Frontal cortex (tissue), 4 donors: Measurements from ENCODE around the gene ZNF396. TPM values are rescaled to one million over a fixed set of nuclear protein-coding genes. Genes with fewer than 3 reads are reported as not detected.
A peak's percentile ranks its signal among the peaks of the same experiment; 100 is the strongest.

Experiments
- DNase-seq, 2 donors: peaks; one replicate each; pipeline ENCODE4 v3.0.0; 2012; ENCODE audit warnings: low spot score in 2 of 2
- FAIRE-seq: peaks from 2 replicates; lab custom pipeline; 2012; peaks lifted over from hg19 to GRCh38; lab: Jason Lieb, UNC
- total RNA-seq: library from RNA; depleted of rRNA; stranded (reverse); fragments of >200 nt; gene quantifications from one replicate; pipeline ENCODE4 v1.2.3, GENCODE V29; 2014
- donor health status: control.
- donor health status: control.
- donor health status: control.

Gene ZNF396
- total RNA-seq, 1 donor from 2014 or later, result 4.1 TPM

DNA sequence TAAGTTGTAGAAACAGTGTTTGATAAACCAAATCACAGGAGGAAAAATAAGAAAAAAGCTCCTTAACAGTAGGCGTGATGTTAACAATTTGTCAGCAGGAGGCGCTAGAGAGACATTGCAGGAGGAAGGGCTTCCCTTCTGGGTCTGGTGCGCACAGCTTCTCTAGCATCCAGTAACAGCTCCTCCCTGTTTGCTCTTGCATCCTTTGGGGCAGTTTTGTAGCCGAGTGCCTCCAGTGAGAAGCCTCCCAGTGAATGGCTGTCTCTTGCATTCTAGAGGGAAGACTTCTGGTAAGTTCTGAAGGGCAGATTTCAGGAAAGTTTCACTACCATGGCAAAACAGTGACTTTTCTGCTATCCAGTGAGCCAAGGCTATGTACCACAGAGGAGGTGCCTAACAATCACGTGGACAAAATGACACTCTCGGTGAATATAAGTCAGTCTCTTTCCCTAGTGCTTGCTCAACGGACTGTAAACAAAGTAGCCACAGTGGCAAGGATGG, 9.5 kb upstream of the ZNF396 start:
- DNase-seq (peak; percentile 41 to 48), FAIRE-seq (peak; percentile 10)

DNA sequence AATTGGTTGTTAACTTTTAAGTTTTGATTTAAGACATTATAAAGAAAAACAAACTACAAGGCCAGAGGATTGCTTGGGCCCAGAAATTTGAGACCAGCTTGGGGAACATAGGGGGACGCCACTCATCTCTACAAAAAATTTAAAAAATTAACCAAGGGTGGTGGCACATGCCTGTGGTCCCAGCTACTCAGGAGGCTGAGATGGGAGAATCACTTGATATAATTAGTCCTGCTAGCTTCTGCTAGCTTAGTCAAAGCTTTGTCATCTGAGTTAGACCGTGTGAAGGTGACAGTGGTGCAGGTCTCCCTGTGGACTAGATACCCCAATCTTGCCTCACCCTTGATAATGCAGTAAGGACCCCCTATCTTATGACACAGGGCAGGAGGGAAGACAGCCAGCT, 6.0 kb upstream of the ZNF396 start:
- DNase-seq, result no peak
- no peak for FAIRE-seq

DNA sequence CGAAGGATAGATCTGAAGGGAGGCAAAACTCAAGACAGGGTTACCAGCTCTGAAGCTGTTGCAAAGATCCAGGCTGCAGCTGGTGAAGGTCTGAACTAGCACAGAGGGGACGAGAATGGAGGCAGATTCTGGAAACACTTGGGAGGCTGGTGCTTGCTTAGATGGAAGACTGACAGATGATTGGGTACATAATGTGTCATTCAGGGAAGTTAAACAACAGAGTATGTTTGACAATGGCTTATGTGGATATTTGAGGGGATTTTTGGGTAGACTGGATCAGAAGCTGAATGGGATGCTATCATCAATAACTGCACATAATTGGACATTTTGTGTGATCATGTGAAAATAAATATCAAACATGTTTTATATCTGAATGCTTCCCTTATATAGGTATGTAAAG, 2.3 kb upstream of the ZNF396 start:
- DNase-seq, result no peak
- FAIRE-seq, result no peak

DNA sequence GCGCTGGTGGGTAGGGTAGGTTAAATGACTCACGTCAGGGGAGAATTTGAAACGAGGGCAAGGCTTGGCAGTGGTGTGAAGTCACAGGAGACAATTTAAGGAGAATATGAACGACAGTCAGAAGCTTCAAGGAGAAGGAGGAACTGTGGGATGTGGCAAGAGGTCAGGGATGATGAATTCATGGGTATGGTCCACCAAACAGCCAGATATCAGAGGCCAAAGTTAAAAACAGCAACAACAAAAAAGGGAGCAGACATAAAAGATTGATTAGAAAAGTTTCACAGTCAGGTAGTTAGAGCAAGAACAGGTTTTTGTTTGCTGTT, 1.4 kb upstream of the ZNF396 start:
- FAIRE-seq (no peak), DNase-seq (no peak)

DNA sequence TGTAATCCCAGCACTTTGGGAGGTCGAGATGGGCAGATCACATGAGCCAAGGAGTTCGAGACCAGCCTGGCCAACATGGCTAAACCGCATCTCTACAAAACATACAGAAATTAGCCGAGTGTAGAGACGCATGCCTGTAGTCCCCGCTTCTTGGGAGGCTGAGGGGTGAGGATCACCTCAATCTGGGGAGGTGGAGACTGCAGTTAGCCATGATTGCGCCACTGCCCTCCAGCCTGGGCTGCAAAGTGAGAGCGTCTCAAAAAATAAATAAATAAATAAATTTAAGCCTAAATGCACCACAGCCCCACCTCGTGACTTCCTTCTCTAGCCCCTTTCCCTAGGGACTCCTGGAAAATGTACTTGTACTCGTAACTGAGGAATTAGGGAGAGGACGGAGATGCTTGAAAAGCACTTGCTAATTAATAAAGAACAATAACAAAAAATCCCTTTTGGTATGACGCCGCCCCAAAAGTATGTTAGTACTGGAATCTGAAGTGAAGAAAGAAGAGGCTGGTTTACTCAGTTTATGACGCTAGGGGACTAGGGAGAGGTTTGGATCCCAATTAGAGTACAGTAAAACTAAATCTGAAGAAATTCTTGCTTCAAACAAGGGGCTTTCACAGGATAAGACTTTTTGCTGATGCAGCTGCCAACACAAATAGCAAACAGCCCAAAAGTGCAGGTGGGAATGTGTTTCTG, 887 bp upstream of the ZNF396 start:
- FAIRE-seq, result no peak

DNA sequence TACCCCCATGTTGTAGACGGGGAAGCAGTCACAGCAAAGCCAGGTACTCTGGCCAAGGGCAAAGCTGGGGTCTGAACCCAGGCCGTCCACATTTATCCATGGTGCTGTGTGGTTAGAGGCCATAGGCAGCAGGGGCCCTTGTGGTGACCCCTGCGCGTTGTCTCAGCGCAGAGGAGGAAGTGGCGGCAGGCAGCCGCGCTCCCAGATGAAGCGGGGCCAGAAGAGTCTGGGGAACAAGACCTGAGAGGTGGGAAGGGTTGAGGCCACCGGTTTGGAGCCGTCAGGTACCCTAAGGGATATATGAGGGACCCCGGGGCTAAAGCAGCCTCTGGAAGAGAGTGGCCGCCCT, 770 bp downstream of the ZNF396 start:
- FAIRE-seq (no peak), DNase-seq (peak in 1 of 2 donors; percentile 36)

More for the DNA sequence above, 887 bp upstream of the ZNF396 start:
- no peak for DNase-seq

DNA sequence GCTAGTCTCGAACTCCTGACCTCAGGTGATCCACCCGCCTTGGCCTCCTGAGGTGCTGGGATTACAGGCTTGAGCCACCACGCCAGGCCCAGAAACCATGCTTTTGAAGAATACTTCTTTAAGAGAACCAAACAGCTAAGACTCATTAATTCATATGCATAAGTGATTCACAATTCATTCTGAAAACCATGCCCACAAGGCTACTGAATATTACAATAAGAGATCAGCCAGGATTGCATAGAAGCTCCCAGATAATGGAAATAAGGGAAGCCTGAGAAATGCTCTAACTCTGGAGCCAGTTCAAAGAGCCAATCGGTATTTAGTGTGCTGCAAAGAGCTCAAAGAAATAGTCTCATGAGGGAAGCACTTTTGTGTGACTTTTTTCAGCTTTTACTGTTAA, 2.4 kb downstream of the ZNF396 start:
- DNase-seq (no peak), FAIRE-seq (no peak)

DNA sequence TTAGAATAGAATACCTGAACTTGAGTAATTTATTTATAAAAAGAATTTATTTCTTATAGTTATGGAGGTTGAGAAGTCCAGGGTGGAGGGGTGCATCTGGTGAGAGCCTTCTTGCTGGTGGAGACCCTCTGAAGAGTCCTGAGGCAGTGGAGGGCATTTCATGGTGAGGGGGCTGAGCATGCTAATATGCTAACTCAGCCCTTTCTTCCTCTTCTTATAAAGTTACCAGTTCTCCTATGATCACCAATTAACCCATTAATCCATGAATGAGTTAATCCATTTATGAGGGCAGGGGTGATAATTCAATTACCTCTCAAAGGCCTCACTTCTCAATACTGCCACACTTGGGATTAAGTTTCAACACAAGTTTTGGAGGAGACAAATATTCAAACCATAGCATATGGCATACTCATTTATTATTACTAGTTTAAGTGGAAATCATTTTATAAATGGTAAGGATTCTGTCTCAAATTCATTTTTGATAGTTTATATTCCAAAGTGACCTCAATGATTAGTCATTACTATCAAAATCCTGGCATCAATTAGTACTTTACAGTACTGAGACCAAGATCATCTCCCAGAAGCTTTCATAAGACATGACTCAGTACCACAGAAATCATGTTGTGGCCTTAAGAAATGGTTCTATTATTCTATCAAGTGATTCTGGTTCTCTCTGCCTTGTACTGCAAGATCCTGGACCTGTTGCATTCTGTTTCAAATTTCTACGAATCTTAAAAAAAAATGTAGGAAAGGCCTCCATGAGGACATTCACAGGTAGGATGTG, 5.5 kb downstream of the ZNF396 start:
- DNase-seq (no peak), FAIRE-seq (no peak)

DNA sequence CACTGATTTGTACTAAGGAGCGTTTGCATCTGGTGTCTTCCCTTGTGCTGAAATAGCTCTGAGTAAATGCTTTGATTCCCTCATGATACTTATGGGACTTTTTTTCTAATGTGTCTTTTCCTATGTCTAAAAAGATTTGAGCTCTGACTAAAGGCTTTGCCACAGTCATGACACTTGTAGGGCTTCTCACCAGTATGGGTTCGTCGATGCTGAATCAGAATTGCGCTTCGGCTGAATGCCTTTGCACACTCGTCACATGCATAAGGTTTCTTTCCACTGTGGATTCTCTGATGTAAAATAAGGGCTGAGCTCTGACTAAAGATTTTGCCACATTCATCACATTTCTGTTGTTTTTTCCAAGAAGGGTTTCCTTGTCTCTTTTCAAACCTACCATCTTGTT, 8.0 kb downstream of the ZNF396 start:
- FAIRE-seq, result no peak

DNA sequence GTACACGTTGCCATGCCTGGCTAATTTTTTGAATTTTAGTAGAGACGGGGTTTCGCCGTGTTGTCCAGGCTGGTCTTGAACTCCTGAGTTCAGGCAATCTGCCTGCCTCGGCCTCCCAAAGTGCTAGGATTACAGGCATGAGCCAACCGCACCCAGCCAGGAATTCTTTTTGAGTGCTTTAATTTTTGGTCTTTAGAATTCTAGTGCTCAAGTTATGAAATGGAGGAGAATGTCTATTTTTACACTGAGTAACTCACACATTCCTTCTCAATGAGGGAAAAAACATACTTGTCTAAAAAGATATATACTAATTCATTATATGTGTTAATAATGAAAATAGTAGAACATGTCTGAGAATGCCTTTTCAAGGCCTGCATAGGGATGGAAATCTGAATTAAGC, 8.5 kb downstream of the ZNF396 start:
- FAIRE-seq (no peak), DNase-seq (no peak)

More for the DNA sequence above, 8.0 kb downstream of the ZNF396 start:
- DNase-seq, result no peak

DNA sequence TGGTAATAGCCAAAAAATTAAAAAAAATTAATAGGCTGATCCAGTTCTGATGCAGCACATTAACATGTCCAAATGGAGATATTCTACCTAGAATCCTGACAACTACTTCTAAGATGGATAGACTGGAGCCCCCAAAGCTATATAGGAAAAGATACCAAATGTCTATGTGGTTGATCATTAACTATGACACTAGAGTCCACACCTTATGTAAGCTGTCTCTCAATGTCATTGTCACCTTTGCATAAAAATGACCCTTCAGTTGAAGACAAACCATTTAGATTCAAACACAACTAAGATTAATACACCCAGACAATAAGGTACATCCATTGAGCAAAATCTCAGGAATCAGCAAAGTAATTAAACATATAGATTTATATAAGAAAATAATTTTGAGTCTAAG, 14.6 kb downstream of the ZNF396 start:
- FAIRE-seq (no peak), DNase-seq (no peak)

DNA sequence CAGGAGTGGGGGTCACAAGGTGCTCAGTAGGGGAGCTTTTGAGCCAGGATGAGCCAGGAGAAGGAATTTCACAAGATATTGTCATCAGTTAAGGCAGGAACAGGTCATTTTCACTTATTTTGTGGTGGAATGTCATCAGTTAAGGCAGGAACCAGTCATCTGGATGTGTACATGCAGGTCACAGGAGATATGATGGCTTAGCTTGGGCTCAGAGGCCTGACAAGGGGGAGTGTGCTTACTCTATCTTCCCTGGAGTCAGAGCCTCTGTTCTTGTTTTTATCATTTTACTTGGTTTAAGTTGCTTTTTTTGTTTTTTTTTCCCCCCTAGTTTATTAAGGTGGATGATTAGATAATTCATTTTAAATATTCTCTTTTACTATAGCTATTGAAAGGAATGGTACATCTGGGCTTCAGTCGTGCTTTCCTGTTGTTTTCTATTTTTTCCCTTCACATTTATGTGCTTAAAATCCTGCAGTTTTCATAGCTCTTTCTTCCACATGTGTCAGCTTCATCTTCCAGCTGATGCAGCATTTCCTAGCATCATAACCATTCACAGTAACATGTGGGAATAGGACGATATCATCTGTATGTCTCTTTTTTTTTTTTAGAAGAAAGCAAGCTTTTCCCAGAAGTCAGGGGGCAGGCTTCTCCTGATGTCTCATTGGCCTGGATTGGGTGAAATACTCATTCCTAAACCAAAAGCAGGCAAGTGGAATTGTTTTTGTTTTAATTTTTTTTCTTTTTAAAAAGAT, 15.4 kb downstream of the ZNF396 start:
- DNase-seq, result no peak
- FAIRE-seq, result no peak

DNA sequence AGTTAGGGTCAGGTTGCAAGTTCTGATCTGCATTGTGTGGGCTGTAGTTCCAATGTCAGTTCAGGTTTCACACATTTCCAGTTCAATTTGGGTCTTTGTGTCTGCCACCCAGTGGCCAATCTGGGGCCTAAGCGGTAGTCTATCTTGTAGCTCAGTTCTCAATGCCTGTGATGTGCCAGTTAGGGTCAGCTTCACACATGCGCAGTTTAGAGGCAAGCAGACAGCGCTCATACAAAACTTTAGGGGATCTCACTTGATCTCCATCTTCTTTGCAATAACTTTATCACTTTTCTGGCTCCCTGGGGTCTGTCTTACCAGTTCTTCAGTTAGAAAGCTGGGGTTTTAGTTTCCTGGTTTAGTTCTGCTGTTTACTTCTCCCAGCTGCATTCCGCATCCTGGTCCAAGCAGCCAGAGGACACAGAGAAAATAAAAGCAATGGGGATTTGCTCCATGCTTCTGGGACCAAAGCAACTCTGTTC, 22.0 kb downstream of the ZNF396 start:
- peak; percentile 23 for FAIRE-seq
- peak; percentile 51 to 56 for DNase-seq

DNA sequence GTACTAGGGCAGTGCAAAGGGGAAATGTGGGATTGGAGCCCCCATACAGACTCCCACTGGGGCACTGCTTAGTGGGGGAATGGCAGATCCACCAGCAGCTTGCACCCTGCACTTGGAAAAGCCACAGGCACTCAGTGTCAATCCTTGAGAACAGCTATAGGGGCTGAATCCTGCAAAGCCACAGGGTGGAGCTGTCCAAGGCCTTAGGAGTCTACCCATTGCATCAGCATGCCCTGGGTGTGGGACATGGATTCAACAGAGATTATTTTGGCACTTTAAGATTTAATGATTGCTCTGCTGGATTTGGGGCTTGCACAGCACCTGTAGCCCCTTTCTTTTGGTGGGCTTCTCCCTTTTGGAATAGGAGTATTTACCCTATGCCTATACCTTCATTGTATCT, 24.4 kb downstream of the ZNF396 start:
- FAIRE-seq (no peak), DNase-seq (no peak)

DNA sequence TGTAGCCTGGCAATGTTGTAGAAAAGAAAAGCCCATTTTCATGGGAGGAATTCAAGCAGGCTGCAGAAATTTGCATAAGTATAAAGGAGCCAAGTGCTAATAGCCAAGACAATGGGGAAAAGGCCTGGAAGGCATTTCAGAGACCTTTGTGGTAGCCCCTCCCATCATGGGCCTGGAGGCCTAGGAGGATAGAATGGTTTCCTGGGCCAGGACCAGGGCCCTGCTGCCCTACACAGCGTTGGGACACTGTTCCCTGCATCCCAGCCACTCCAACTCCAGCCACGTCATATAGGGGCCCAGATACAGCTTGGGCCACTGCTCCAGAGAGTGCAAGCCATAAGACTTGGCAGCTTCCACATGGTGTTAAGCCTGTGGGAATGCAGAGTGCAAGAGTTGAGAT, 24.9 kb downstream of the ZNF396 start:
- FAIRE-seq, result no peak
- no peak for DNase-seq

DNA sequence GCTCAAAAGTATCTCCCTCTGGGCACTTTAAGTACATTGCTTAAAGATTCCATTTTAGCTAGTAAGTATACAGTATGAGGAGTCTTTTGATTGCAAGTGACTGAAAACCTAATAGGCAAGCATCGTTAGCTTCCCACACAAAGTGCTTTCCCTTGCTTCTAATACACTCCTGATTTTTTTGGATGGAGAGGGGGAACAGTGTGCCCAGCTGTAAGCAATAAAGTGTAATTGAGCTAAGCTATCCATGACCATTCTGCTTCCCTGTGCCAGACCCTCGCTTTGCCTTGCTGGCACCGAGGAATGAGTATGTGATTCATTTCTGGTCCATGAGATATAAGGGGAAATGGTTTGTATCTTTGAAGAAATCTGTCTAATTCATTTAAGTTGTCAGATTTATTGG, 29.1 kb downstream of the ZNF396 start:
- no peak for DNase-seq
- no peak for FAIRE-seq

DNA sequence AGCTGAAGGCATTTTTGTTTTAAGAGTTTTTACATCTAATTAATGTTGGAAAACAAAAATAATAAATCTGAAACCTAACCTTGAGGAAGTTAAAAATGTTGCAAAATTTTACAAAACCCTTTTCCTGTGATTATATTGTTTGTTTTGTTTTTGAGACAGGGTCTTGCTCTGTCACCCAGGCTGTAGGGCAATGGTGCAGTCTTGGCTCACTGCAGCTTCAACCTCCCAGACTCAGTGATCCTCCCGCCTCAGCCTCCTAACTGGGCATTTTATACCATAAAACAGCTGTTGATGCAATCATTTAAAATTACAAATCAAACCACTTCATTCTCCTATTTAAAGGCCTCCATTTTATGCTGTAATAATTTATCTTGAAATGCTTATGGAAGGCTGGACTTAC, 31.2 kb downstream of the ZNF396 start:
- no peak for DNase-seq
- FAIRE-seq, result no peak

DNA sequence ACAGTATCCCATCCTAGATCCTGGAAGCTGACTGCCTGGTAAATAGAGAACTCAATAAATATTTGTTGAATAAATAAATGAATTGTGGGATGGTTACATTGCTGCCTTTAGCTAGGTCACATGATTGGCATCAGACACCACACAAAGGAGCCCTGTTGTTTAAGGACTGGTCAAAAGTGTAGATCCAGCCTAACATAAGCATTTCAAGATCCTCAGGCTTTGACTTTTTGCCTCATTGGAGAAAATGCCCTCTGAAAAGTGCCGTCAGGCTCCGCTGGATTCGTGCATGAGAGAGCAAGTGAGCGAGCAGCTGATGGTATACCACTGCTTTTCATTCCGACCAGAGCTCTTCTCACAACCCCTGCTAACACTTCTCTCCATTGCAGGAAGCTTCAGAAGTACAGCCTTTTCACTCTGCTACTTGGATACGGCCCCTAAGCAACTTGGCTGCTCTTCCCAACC, 31.6 kb downstream of the ZNF396 start:
- DNase-seq, result no peak
- no peak for FAIRE-seq

DNA sequence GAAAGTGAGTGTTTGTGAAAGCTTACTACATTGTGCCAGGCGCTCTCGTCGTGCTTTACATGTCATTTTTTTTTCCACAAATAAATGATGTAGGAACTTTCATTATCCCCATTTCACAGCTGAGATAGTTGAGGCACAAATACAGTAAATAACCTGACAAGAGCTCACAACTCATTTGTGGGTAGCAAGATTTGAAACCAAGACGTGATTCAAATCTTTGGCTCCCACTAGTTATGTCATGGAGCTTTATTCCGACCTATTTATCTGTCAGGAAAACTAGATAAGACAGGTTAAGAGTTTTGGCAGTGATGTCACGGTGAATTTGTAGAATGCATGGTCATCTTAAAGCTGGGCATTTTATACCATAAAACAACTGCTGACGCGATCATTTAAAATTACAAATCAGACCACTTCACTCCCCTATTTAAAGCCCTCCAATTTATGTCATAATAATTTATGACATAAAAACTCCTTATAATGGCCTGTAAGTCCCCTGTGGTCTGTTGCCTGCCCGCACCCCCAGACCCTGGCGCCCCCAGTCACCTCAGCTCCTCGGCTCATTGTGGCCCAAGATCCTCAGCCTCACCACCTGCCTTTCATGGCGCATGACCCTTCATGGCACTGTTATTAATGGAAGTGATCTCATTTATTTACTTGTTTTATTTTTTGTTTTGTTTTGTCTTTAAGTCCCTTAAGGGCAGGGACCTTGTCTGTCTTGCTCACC, 32.2 kb downstream of the ZNF396 start:
- DNase-seq (no peak), FAIRE-seq (no peak)
